AG09309 (cell line): Measurements from ENCODE around the gene PNPLA7.
A peak's percentile ranks its signal among the peaks of the same experiment; 100 is the strongest.
"Not testable (repeated sequence)": the region's sequence is repeated elsewhere in the genome, so short reads cannot be mapped to it uniquely, and the experiment has no call there.

Experiments
- DNase-seq: peaks from one replicate; pipeline ENCODE4 v3.0.0-alpha.2; 2010; ENCODE audit warnings: low read depth
- H3K4me3 ChIP-seq: 2 replicates; pipeline ENCODE4 v1.5.1; 2011; ENCODE audit warnings: mild to moderate bottlenecking, low read depth, low read length, moderate library complexity; ENCODE audit not compliant: control insufficient read depth
- TF ChIP-seq, protein P1 (sequence below): IDR thresholded peaks from 2 replicates; pipeline ENCODE4 v1.5.1; 2011; ENCODE audit warnings: mild to moderate bottlenecking, low read depth, low read length, inconsistent platforms; ENCODE audit not compliant: insufficient read depth, control insufficient read depth; ENCODE audit errors: missing control alignments

PNPLA7 gene

DNA sequence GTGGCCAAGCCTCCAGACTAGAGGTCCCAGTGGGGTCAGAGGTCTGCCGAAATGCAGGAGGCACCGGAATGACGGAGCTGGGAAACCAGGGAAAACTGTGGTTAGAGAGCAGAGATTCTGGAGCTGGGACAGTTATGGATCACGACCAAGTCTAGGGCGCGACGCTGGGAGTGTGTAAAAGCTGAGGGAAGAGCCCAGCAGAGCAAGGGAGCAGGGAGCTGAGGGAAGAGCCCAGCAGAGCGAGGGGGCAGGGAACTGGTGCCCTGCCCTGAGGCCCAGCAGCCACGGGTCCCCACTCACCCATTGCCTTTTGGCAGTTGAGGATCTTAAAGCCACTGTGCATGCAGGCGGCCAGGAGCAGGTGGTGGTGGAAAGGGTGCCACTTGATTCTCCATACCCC, 13.9 kb upstream of the PNPLA7 start:
- DNase-seq: no peak
- no peak overlapping the region for H3K4me3 ChIP-seq
- TF ChIP-seq, protein P1, sequence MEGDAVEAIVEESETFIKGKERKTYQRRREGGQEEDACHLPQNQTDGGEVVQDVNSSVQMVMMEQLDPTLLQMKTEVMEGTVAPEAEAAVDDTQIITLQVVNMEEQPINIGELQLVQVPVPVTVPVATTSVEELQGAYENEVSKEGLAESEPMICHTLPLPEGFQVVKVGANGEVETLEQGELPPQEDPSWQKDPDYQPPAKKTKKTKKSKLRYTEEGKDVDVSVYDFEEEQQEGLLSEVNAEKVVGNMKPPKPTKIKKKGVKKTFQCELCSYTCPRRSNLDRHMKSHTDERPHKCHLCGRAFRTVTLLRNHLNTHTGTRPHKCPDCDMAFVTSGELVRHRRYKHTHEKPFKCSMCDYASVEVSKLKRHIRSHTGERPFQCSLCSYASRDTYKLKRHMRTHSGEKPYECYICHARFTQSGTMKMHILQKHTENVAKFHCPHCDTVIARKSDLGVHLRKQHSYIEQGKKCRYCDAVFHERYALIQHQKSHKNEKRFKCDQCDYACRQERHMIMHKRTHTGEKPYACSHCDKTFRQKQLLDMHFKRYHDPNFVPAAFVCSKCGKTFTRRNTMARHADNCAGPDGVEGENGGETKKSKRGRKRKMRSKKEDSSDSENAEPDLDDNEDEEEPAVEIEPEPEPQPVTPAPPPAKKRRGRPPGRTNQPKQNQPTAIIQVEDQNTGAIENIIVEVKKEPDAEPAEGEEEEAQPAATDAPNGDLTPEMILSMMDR: no peak

DNA sequence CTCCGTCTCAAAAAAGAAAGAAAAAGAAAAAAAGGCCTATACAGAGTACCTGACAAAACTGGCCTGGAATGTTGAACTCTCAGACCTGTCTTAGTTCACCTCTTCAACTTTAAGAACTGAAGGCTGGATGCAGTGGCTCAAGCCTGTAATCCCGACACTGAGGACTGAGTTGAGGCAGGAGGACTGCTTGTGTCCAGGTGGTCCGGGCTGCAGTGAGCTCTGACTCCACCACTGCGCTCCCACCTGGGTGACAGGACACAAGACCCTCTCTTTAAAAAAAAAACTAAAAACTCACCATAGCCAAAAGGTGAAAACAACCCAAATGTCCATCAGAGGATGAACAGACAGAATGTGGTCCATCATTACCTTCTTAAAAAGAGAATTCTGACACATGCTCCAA, 7.9 kb upstream of the PNPLA7 start:
- H3K4me3 ChIP-seq: no peak overlapping the region
- TF ChIP-seq, protein P1: no peak
- DNase-seq: no peak

- no peak overlapping the region for H3K4me3 ChIP-seq
- no peak for DNase-seq
- TF ChIP-seq, protein P1: no peak
These were observed 6.1 kb upstream of the PNPLA7 start for GRCh38 chr9:137556069-137556838.

DNA sequence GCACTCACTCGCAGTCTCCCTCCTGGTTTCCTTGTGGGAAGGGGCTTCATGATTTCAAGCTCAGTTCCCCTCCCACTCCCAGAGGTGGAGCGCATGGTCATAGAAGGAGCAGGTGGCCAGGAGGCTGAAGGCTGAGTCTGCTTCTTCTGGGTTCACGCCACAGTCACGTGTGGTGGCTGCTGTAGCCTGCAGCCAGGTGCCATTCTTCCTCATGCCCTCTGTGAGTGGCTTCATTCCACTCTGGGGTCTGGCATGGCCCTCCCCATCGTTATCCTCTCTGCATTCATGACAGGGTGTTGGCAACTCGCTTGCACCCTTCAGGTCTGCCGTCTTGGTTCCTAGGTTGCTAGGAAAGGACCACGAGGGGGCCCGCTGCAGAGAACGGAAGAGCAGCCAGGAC, 5.0 kb upstream of the PNPLA7 start:
- TF ChIP-seq, protein P1: no peak
- H3K4me3 ChIP-seq: no peak overlapping the region

GRCh38 chr9:137554349-137554748, 4.1 kb upstream of the PNPLA7 start:
- no peak overlapping the region for H3K4me3 ChIP-seq
- DNase-seq: no peak
- TF ChIP-seq, protein P1: no peak

More for the DNA sequence above, 5.0 kb upstream of the PNPLA7 start:
- DNase-seq: no peak

DNA sequence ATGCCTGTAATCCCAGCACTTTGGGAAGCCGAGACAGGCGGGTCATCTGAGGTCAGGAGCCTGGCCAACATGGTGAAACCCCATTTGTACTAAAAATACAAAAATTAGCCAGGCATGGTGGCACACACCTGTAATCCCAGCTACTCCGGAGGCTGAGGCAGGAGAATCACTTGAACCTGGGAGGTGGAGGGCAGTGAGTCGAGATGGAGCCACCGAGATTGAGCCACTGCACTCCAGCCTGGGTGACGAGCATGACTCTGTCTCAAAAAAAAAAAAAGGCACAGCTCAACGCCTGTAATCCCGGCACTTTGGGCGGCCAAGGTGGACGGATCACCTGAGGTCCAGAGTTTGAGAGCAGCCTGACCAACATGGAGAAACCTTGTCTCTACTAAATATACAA, 3.5 kb upstream of the PNPLA7 start:
- not testable (repeated sequence) for DNase-seq, H3K4me3 ChIP-seq

- TF ChIP-seq, protein P1: no peak
- H3K4me3 ChIP-seq: peak overlapping the region; percentile 85
- no peak for DNase-seq
These were observed 2.0 kb upstream of the PNPLA7 start for GRCh38 chr9:137552022-137552768.
